Lung (tissue), 12 donors: Measurements from ENCODE around the gene CCNI2. TPM values are rescaled to one million over a fixed set of nuclear protein-coding genes. Genes with fewer than 3 reads are reported as not detected.

ENCODE experiments used
- ATAC-seq: fragments of 200-7000 bp; cut with Tn5 transposase; one replicate; pipeline ENCODE4 v1.9.1; 2020; ENCODE audit warnings: moderate number of reproducible peaks; ENCODE audit not compliant: insufficient read depth, low FRiP score
- DNase-seq, 3 donors: peaks; one replicate each; pipeline ENCODE4 v3.0.0-alpha.2; 2013 to 2017
- H3K27ac ChIP-seq, 2 donors: one replicate each; pipeline ENCODE4 v1.5.1; 2013; ENCODE audit warnings: mild to moderate bottlenecking in 2 of 2, moderate library complexity in 2 of 2, control low read depth in 1 of 2, inconsistent platforms in 1 of 2, low read depth in 1 of 2, low read length in 1 of 2
- H3K27me3 ChIP-seq, 3 donors: one replicate each; pipeline ENCODE4 v1.5.1; 2013; ENCODE audit warnings: low read length in 2 of 3; ENCODE audit not compliant: control insufficient read depth in 3 of 3, insufficient read depth in 3 of 3
- H3K36me3 ChIP-seq, 4 donors: one replicate each; pipeline ENCODE4 v1.5.1; 2013; ENCODE audit warnings: low read length in 4 of 4, mild to moderate bottlenecking in 1 of 4, moderate library complexity in 1 of 4; ENCODE audit not compliant: control insufficient read depth in 4 of 4, insufficient read depth in 4 of 4
- H3K4me1 ChIP-seq, 5 donors: one replicate each; pipeline ENCODE4 v1.5.1; 2013; ENCODE audit warnings: low read length in 5 of 5, mild to moderate bottlenecking in 2 of 5, moderate library complexity in 1 of 5; ENCODE audit not compliant: control insufficient read depth in 5 of 5, insufficient read depth in 5 of 5
- H3K4me3 ChIP-seq: one replicate; pipeline ENCODE4 v1.5.1; 2013; ENCODE audit warnings: mild to moderate bottlenecking, control low read depth, moderate library complexity
- H3K9ac ChIP-seq, 2 donors: one replicate each; pipeline ENCODE4 v1.5.1; 2013; ENCODE audit warnings: low read length in 2 of 2, control low read depth in 1 of 2; ENCODE audit not compliant: insufficient read depth in 1 of 2
- H3K9me3 ChIP-seq, 4 donors: one replicate each; pipeline ENCODE4 v1.5.1; 2013; ENCODE audit warnings: low read length in 3 of 4, mild to moderate bottlenecking in 1 of 4, moderate library complexity in 1 of 4; ENCODE audit not compliant: control insufficient read depth in 4 of 4, insufficient read depth in 3 of 4
- CTCF ChIP-seq: IDR thresholded peaks from 2 replicates; pipeline ENCODE4 v1.5.1; 2012; ENCODE audit warnings: mild to moderate bottlenecking; ENCODE audit errors: control extremely low read depth, extremely low read depth
- WGBS, 2 donors: extraction: QIAGEN DNeasy Blood & Tissue Kit; methylation state at CpG; one replicate each; pipeline ENCODE4 v1.1.7; 2013; 5-methylcytosine and 5-hydroxymethylcytosine counted together
- polyA plus RNA-seq, 2 donors: library from polyadenylated mRNA; stranded (reverse); fragments of 200-250 nt; gene quantifications; one replicate each; pipeline ENCODE4 v1.2.1, GENCODE V29; 2013
- total RNA-seq, 2 donors: library from RNA; depleted of rRNA in 1 of 2; stranded (reverse); fragments of >200 nt in 1 of 2; gene quantifications; one replicate each; pipeline ENCODE4 v1.2.1, GENCODE V29; 2014 to 2021
- donor health status: control.
- donor health status: control.
- donor health status: Bipolar disorder and iron deficiency.
- donor health status: healthy.
- donor health status: DM: yes; HTN: yes; CAD: no.

CCNI2 gene
- total and polyA plus RNA-seq, 4 donors = 0.55 to 0.88 (median 0.67) TPM

GRCh38 chr5:132714456-132715307 lies 32.5 kb upstream of the CCNI2 start:
- peak in 2 of 3 donors; percentile 22 to 35 for DNase-seq

GRCh38 chr5:132718544-132719312 lies 28.5 kb upstream of the CCNI2 start:
- peaks cover 0 to 6% (median 2%) of the 10 kb centered on the region in 4 donors for H3K36me3 ChIP-seq
- H3K9ac ChIP-seq = no peak overlapping the region
- H3K27me3 ChIP-seq = no peaks in the 10 kb centered on the region
- H3K27ac ChIP-seq = no peak overlapping the region
- no peak overlapping the region for H3K4me3 ChIP-seq
- no peaks in the 10 kb centered on the region for H3K4me1 ChIP-seq
- DNase-seq = no peak
- WGBS, 2 donors = 96 to 97% methylated on average over 5 of the region's 5 CpGs
- no peak for TF ChIP-seq CTCF
- no peaks in the 10 kb centered on the region for H3K9me3 ChIP-seq
- ATAC-seq = no peak

More at GRCh38 chr5:132714456-132715307, 32.5 kb upstream of the CCNI2 start:
- no peak for ATAC-seq
- Histone ChIP-seq H3K4me3 (no peak overlapping the region), H3K4me1 (no peaks in the 10 kb centered on the region), H3K36me3 (peaks cover 0 to 12% (median 2%) of the 10 kb centered on the region in 4 donors), H3K27me3 (no peaks in the 10 kb centered on the region), H3K27ac (no peak overlapping the region), H3K9ac (no peak overlapping the region), H3K9me3 (no peaks in the 10 kb centered on the region)
- 65% methylated on average over 11 of the region's 11 CpGs for WGBS, 2 donors
- TF ChIP-seq CTCF = no peak

GRCh38 chr5:132725745-132726144 lies 21.5 kb upstream of the CCNI2 start:
- Histone ChIP-seq H3K27me3 (no peaks in the 10 kb centered on the region), H3K9ac (no peak overlapping the region), H3K4me3 (no peak overlapping the region), H3K9me3 (no peaks in the 10 kb centered on the region), H3K4me1 (no peaks in the 10 kb centered on the region), H3K27ac (no peak overlapping the region), H3K36me3 (peaks cover 0 to 4% (median 2%) of the 10 kb centered on the region in 4 donors)
- DNase-seq (no peak), ATAC-seq (no peak)
- TF ChIP-seq CTCF = no peak
- 97 to 100% methylated on average over 2 of the region's 2 CpGs for WGBS, 2 donors
